Uterus (tissue), 4 donors: Measurements from ENCODE around the gene UTP14C. TPM values are rescaled to one million over a fixed set of nuclear protein-coding genes. Genes with fewer than 3 reads are reported as not detected.

Experiments used
- DNase-seq, 2 donors: peaks; one replicate each; pipeline ENCODE4 v3.0.0-alpha.2; 2019 to 2020
- H3K27ac ChIP-seq, 2 donors: fragments of 200-600 bp; sonication (generic); 1 replicate in 1 of 2; 2 replicates in 1 of 2; pipeline ENCODE4 v1.5.1; 2016 to 2018
- H3K27me3 ChIP-seq, 2 donors: fragments of 200-600 bp; sonication (generic); one replicate each; pipeline ENCODE4 v1.5.1; 2018 to 2019; ENCODE audit warnings: control low read depth in 1 of 2
- H3K36me3 ChIP-seq, 2 donors: fragments of 200-600 bp; sonication (generic); one replicate each; pipeline ENCODE4 v1.5.1; 2019; ENCODE audit warnings: control low read depth in 1 of 2
- H3K4me1 ChIP-seq, 2 donors: fragments of 200-600 bp; sonication (generic); one replicate each; pipeline ENCODE4 v1.5.1; 2018 to 2019; ENCODE audit warnings: control low read depth in 1 of 2
- H3K4me3 ChIP-seq, 2 donors: fragments of 200-600 bp; sonication (generic); 1 replicate in 1 of 2; 2 replicates in 1 of 2; pipeline ENCODE4 v1.5.1; 2018 to 2019; ENCODE audit warnings: mild to moderate bottlenecking in 1 of 2
- H3K9me3 ChIP-seq, 2 donors: fragments of 200-600 bp; sonication (generic); one replicate each; pipeline ENCODE4 v1.5.1; 2019; ENCODE audit warnings: control low read depth in 1 of 2
- CTCF ChIP-seq, 4 experiments: fragments of 200-600 bp in 2 of 4; fragments of 450-650 bp in 2 of 4; sonication (generic) in 2 of 4; IDR thresholded peaks; one replicate each; pipeline ENCODE4 v1.5.1; 2016 to 2019; ENCODE audit warnings: antibody characterized with exemption in 4 of 4, mild to moderate bottlenecking in 2 of 4, moderate library complexity in 1 of 4
- POLR2A ChIP-seq, 2 donors: fragments of 450-650 bp; IDR thresholded peaks; one replicate each; pipeline ENCODE4 v1.6.1; 2016; ENCODE audit warnings: antibody characterized with exemption in 2 of 2, mild to moderate bottlenecking in 1 of 2, moderate library complexity in 1 of 2
- intact Hi-C: fragments of 100-400 bp; cut with DNase I; formaldehyde crosslinking; loops from one replicate; pipeline ENCODE4 v1.15.1; 2023; ENCODE audit warnings: low total_unique reads
- total RNA-seq, 4 donors: library from RNA; depleted of rRNA in 3 of 4; stranded (reverse); fragments of >200 nt in 3 of 4; gene quantifications; one replicate each; pipeline versions ENCODE4 v1.1.0 to v1.2.4, GENCODE V29; 2014 to 2023
- donor health status: DM: yes; HTN: yes; CAD: no.

The UTP14C gene
- total RNA-seq, 4 donors from 2014 or later, result 9.4 to 40.3 (median 16.3) TPM

GRCh38 chr13:52067237-52067636 lies 42.7 kb downstream of the UTP14C start:
- H3K4me3 ChIP-seq, result no peak overlapping the region
- H3K9me3 ChIP-seq, result peaks cover 0 to 10% of the 10 kb centered on the region in 2 donors
- H3K27ac ChIP-seq, result no peak overlapping the region
- intact Hi-C loops, result no loop called here
- no peak for TF ChIP-seq POLR2A (IDR thresholded peaks at IDR 0.05)
- no peak for TF ChIP-seq CTCF (IDR thresholded peaks at IDR 0.05)
- H3K4me1 ChIP-seq, result no peaks in the 10 kb centered on the region
- H3K36me3 ChIP-seq, result no peaks in the 10 kb centered on the region
- DNase-seq, result no peak
- H3K27me3 ChIP-seq, result no peaks in the 10 kb centered on the region

GRCh38 chr13:52070929-52071523 lies 46.5 kb downstream of the UTP14C start:
- DNase-seq, result no peak
- no peaks in the 10 kb centered on the region for H3K4me1 ChIP-seq
- H3K27me3 ChIP-seq, result no peaks in the 10 kb centered on the region
- H3K4me3 ChIP-seq, result no peak overlapping the region
- H3K36me3 ChIP-seq, result no peaks in the 10 kb centered on the region
- intact Hi-C loops, result no loop called here
- H3K27ac ChIP-seq, result no peak overlapping the region
- peaks cover 0 to 10% of the 10 kb centered on the region in 2 donors for H3K9me3 ChIP-seq
- TF ChIP-seq POLR2A (IDR thresholded peaks at IDR 0.05) (no peak), CTCF (IDR thresholded peaks at IDR 0.05) (no peak)

Other genes with a start within 250 kb of the UTP14C start
- 10 to 100 TPM in 1 of 4 donors, 1 to 10 TPM in 3; 5.4 to 18.8 (median 8.5) TPM for gene DHRS12, start 220.5 kb upstream of the UTP14C start, total RNA-seq
- gene TMEM272, start 179.5 kb upstream of the UTP14C start, total RNA-seq, result under 1 TPM in 2 of 4 donors, not detected in 2; 0.14 to 0.52 TPM
- gene CCDC70, start 162.7 kb upstream of the UTP14C start, total RNA-seq, result not detected
- 10 to 100 TPM in 1 of 4 donors, 1 to 10 TPM in 3; 9.2 to 16.2 (median 9.9) TPM for gene ATP7B, start 13.2 kb upstream of the UTP14C start, total RNA-seq
- gene ALG11, start 12.3 kb upstream of the UTP14C start, total RNA-seq, result 10 to 100 TPM in 3 of 4 donors, 1 to 10 TPM in 1; 5.0 to 68.9 (median 28.8) TPM
- 1 to 10 TPM in 3 of 4 donors, under 1 TPM in 1; 0.76 to 7.9 (median 3.5) TPM for gene NEK5, start 104.4 kb downstream of the UTP14C start, total RNA-seq
- 10 to 100 TPM; 16.1 to 95.0 (median 21.9) TPM for gene NEK3, start 134.9 kb downstream of the UTP14C start, total RNA-seq